CD4-positive, alpha-beta T cell treated with Interleukin-4 for 4 hours (primary cell): ENCODE data around the gene MDP1.

Experiments used
- DNase-seq: peaks from one replicate; pipeline ENCODE4 v3.0.0-alpha.2; 2020

MDP1 gene

GRCh38 chr14:24178399-24179178, 37.3 kb downstream of the MDP1 start:
- no peak for DNase-seq

GRCh38 chr14:24177891-24178290, 38.0 kb downstream of the MDP1 start:
- DNase-seq: no peak

DNA sequence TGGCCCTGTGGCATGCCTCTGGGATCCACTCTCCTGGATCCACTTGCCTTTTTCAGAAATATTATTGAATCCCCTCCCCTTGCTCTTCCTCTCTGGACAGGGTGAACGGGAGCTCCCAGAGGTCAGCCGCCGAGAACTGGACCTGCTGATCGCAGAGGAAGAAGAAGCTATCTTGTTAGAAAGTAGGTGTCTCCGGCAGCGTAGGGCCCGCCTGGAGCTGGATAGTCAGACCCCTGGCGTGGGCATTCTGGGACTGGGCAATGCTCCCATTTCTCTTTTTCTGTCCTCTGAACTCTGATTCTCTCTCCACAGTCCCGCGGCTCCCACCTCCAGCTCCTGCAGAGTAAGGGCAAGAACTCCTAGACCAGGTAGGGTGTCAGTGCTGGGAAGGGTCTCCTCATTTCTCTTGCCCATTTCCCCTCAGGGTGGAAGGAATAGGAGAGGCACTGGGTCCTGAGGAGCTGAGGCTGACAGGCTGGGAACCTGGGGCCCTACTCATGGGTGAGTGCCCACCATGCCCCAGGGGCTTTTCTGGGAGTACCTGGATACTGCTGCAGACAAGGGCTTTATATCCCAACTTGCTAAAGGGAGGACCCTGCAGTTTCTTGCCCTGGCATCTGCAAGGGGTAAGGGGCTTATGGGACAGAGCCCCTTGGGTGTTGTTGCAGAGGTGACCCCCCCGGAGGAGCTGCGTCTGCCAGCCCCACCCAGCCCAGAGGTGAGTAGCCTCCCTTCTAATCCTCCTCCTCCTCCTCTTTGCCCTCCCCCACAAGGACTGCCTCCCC, 38.6 kb downstream of the MDP1 start:
- no peak for DNase-seq

DNA sequence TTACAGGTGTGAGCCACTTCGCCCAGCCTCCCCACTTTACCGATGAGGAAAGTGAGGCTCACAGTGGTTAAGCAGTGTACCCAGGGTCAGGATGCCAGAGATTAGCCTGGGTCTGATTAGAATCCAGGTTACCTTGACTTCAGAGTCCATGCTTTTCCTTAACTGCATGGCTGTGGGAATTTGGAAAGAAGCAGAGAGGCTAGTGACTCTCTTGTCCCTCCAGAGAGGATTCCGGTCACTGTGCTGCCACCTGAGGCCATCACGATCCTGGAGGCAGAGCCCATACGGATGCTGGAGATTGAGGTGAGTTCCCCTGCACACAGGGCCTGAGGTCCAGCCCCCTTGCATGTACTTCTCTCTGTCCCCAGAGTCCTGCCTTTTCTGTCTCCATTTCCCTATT, 39.3 kb downstream of the MDP1 start:
- no peak for DNase-seq

DNA sequence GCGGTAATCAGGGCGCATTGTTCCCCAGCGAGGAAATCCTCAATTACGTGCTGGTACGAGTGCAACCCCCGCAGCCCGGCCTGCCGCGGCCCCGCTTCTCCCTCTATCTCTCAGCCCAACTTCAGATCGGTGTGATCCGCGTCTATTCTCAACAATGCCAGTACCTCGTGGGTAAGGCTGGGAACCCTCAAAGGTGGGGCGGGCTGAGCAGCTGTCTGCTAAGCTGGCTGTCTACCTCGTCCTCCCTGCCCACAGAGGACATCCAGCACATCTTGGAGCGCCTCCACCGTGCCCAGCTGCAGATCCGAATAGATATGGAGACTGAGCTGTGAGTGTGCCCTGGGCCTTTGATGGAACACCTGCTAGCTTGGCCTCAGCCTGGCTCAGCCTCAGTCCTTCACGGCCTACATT, 43.0 kb downstream of the MDP1 start:
- no peak for DNase-seq

DNA sequence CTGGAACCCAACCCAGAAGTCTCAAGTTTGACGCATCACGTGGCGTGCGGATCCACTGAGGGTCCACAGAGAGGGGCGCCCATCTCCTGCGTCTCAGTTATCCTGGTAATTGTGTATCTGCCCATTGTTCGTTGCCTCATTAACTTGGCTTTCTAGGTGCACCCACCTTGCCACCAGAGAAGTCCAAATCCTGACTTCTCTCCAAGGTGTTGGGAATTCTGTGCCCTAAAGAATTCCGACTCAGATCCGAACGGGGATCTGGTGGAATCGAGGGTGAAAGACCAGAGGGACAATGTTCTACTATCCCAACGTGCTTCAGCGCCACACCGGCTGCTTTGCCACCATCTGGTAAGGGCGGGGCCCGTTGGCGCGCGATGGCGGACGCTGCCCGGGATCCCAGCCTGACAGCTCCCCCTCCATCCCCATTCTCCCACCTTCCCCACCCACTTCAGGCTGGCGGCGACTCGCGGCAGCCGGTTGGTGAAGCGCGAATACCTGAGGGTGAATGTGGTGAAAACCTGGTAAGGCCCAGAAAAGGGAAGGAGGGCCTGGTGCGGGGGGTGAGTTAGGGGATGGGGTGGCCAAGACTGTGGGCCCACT, 43.5 kb downstream of the MDP1 start:
- DNase-seq: no peak

GRCh38 chr14:24171422-24172260, 44.2 kb downstream of the MDP1 start, which contains the start of gene REC8:
Gene REC8, plus strand, starts transcription at chr14:24172080. Its CDS starts 473 bp downstream, at chr14:24172553.
- DNase-seq: peak; percentile 62

DNA sequence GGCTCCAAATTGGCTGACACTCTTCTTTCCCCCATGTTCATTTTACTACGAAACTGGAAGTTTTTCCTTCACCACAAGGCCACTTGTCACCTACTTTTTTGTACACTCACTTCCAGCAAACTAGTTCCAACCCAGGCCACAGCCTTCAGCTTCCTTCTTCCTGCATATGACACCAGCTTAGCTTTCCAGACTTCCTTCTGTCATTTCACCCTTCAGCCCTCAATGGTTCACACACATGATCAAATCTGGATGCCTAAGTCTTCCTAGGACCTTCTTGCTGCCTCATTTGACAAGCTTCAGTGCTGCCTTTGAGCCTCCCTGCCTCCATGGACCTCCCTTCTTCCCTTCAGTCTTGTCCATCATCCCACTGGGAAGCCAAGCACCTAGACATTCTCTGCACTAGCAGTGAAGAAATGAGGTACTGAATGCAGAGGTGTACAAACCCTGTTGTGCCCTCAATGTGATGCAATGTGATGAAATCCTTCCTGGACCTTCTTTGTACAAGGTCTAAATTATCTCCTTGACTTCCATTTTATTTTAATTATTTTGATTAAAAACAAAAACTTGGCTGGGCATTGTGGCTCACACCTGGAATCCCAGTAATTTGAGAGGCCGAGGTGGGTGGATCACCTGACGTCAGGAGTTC, 48.3 kb downstream of the MDP1 start:
- DNase-seq: no peak

DNA sequence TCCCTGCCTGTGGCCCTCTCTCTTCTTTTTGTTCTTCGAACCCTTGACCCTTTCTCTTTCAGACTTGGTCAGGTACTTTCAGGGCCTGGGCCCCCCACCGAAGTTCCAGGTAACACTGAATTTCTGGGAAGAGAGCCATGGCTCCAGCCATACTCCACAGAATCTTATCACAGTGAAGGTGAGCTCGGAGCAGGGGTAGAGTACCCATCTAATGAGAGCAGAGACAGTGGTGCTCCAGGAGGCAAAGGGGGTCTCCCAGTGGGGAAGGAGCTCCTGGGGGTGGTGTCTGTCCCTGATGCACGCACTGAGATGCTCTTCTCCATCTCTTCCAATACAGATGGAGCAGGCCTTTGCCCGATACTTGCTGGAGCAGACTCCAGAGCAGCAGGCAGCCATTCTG, 50.1 kb downstream of the MDP1 start:
- DNase-seq: no peak

- DNase-seq: no peak
Observed at GRCh38 chr14:24164518-24164991, 51.3 kb downstream of the MDP1 start.
